ENCODE measurements around the gene STX12.
"Not testable (repeated sequence)": the region's sequence is repeated elsewhere in the genome, so short reads cannot be mapped to it uniquely, and the experiment has no call there.

- not testable (repeated sequence) for TF ChIP-seq CTCF (tag by site-specific recombination; IDR thresholded peaks at IDR 0.05); ZNF76 (tag by site-specific recombination; IDR thresholded peaks at IDR 0.05; ENCODE audit: borderline replicate concordance, low read depth); ZNF223 (tag by site-specific recombination; IDR thresholded peaks at IDR 0.05)
These were observed 84.5 kb downstream of the STX12 start for GRCh38 chr1:27857552-27857951.

Measured in HEK293 (cell line).